Caki2 (cell line): Measurements from ENCODE around the gene RTCB. TPM values are rescaled to one million over a fixed set of nuclear protein-coding genes. Genes with fewer than 3 reads are reported as not detected.
A peak's percentile ranks its signal among the peaks of the same experiment; 100 is the strongest.
"Not testable (repeated sequence)": the region's sequence is repeated elsewhere in the genome, so short reads cannot be mapped to it uniquely, and the experiment has no call there.

Source experiments
- DNase-seq: peaks from one replicate; pipeline ENCODE4 v3.0.0-alpha.2; 2015; ENCODE audit warnings: low read depth
- in situ Hi-C: cut with HindIII; loops from 2 replicates; pipeline ENCODE4 v1.10.0; 2016; ENCODE audit warnings: low sequenced_read_pairs, low pct_unique_long_range_greater_than_20kb, mixed read lengths
- total RNA-seq: library from RNA; depleted of rRNA; stranded (reverse); fragments of >200 nt; shearing (Covaris generic); gene quantifications from 2 replicates; pipeline ENCODE4 v1.2.3, GENCODE V29; 2014; ENCODE audit warnings: low replicate concordance; rRNA removed

The RTCB gene
- total RNA-seq, 1 experiment from 2014 or later, result 258 TPM

DNA sequence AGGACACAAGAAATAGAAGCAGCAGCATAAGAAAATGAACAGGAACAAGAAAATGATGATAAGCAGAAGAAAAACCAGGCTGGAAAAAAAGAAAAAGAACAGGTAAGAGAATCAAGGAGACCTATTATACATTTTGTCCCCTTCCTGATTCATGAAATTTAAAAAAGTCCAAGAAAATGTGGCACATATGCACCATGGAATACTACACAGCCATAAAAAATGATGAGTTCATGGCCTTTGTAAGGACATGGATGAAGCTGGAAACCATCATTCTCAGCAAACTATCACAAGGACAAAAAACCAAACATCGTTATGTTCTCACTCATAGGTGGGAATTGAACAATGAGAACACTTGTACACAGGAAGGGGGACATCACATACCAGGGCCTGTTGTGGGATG, 60.2 kb downstream of the RTCB start:
- in situ Hi-C loops, result not testable (repeated sequence)

GRCh38 chr22:32348031-32348611, 63.9 kb downstream of the RTCB start:
- DNase-seq, result no peak
- in situ Hi-C loops, result no loop called here

More for the DNA sequence above, 60.2 kb downstream of the RTCB start:
- not testable (repeated sequence) for DNase-seq

DNA sequence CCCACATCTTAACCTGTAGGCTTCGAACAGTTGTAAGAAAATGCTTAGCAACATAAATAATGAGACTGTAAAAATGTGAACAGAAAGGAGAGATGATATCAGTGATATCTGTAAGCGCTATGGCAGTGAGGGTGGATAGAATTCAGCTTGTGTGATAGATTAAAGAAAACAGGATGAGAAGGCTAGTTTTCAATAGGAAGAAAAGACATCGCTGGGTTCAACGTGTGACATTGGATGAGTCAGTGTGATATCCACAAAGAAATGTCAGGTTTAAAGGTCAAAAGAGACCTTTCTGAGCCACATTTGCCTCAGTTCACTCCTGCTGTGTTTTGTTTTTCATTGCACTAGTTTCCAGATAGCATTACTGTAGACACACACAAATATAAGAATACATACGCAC, 68.1 kb downstream of the RTCB start:
- DNase-seq, result no peak
- in situ Hi-C loops, result no loop called here

- no peak for DNase-seq
- in situ Hi-C loops, result no loop called here
Measured at GRCh38 chr22:32342977-32343376, 69.1 kb downstream of the RTCB start.

DNA sequence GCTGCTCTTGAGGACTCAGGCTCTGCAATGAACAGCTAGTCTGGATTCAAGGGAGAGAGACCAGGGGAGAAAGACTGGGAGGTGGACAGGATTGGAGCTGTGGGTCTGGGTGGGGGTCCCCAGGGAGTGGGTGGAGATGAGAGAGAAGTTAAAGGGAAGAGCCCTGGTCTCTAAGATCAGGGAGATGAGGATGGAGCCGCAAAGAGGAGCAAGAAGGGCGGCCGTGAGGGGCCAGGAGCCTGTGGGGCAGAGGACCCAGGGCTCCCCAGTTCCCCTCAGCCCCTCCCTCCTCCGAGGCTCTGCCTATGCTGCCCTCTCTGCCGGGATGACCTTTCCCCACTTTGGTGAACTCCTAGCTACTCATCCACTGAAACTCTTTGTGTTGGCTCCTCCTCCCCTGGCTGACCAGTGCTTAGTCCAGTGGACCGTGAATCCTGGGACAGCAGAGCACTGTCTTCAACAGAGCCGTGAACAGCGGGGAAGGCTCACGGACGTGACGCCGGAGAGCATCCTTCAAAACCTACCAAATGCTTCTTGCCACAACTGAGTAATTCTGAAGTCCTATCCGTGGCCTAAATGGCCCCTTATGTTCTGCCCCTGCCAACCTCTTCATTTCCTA, 70.8 kb downstream of the RTCB start:
- in situ Hi-C loops, result no loop called here
- peak; percentile 72 for DNase-seq

DNA sequence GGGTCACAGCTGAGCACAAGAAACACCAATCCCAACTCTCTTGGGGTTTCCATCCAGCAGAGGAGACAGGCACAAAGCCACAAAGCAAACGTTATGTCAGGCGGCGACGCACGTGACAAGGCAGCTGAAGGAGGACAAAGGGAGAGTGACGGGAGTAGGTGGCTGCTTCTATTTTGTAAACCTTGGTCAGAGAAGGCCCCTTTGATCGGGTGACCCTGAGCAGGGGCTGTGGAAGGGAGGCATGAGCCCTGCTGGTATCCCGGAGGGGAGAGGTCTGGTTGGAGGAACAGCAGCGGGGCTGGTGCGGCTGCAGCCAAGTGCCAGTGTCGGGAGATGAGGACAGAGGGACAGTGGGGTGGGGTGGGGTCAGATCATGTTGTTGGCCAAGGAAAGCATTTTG, 71.6 kb downstream of the RTCB start:
- in situ Hi-C loops, result no loop called here
- DNase-seq, result no peak

GRCh38 chr22:32339190-32340012, 72.6 kb downstream of the RTCB start:
- DNase-seq, result no peak
- in situ Hi-C loops, result no loop called here

- DNase-seq, result no peak
Measured at GRCh38 chr22:32338757-32339156, 73.3 kb downstream of the RTCB start.

More at GRCh38 chr22:32338757-32339156, 73.3 kb downstream of the RTCB start:
- in situ Hi-C loops, result no loop called here

Other genes with a start within 250 kb of the RTCB start
- 0.49 and 2.8 TPM in 2 replicates for gene RFPL2, start 207.2 kb downstream of the RTCB start, total RNA-seq
- 0.10 TPM in 1 of 2 replicates, not detected in the other for gene SLC5A4, start 156.9 kb downstream of the RTCB start, total RNA-seq
- gene RFPL3, start 54.4 kb downstream of the RTCB start, total RNA-seq, result not detected in 2 replicates
- not detected in 2 replicates for gene BPIFC, start 52.2 kb upstream of the RTCB start, total RNA-seq
- gene FBXO7, start 62.6 kb upstream of the RTCB start, total RNA-seq, result 136 and 145 TPM in 2 replicates